Right renal pelvis (tissue), 4 donors: ENCODE measurements around the gene ATP5PF. TPM values are rescaled to one million over a fixed set of nuclear protein-coding genes. Genes with fewer than 3 reads are reported as not detected.

Source experiments
- polyA plus RNA-seq, 4 donors: library from polyadenylated mRNA; unstranded; fragments of 120-200 nt; gene quantifications; one replicate each; pipeline ENCODE4 v1.2.1, GENCODE V29; 2013; ENCODE audit not compliant: insufficient read length in 4 of 4

Gene ATP5PF
- polyA plus RNA-seq, 4 donors, result 238 to 266 (median 256) TPM

Other genes starting within 250 kb of the ATP5PF start
- 10 to 100 TPM; 37.5 to 51.5 (median 47.1) TPM for gene MRPL39, start 127.4 kb downstream of the ATP5PF start, polyA plus RNA-seq
- 10 to 100 TPM; 12.0 to 14.6 (median 13.1) TPM for gene JAM2, start 95.6 kb downstream of the ATP5PF start, polyA plus RNA-seq
- gene GABPA, start 68 bp upstream of the ATP5PF start, polyA plus RNA-seq, result 10 to 100 TPM; 42.2 to 56.1 (median 54.3) TPM